HG03575 (cell line): ENCODE results near the gene SCN4A.
"Not testable (repeated sequence)": the region's sequence is repeated elsewhere in the genome, so short reads cannot be mapped to it uniquely, and the experiment has no call there.

Source experiments
- ATAC-seq: cut with Tn5 transposase; IDR thresholded peaks from one replicate; pipeline ENCODE4 v1.9.1; 2021; ENCODE audit not compliant: unreplicated experiment, insufficient number of reproducible peaks, low FRiP score; ENCODE audit errors: extremely low read depth

The SCN4A gene

GRCh38 chr17:63901971-63902370 lies 70.7 kb downstream of the SCN4A start:
- not testable (repeated sequence) for ATAC-seq

GRCh38 chr17:63898899-63899798 lies 73.6 kb downstream of the SCN4A start:
- ATAC-seq = not testable (repeated sequence)

GRCh38 chr17:63896524-63897354 lies 76.0 kb downstream of the SCN4A start, which contains the start of gene CSH1:
Gene CSH1, minus strand, starts transcription at chr17:63896574. Its CDS starts 63 bp downstream, at chr17:63896511.
- not testable (repeated sequence) for ATAC-seq

GRCh38 chr17:63894821-63895220 lies 77.9 kb downstream of the SCN4A start:
- ATAC-seq = not testable (repeated sequence)

- ATAC-seq = not testable (repeated sequence)
Observed at GRCh38 chr17:63894021-63894420, 78.7 kb downstream of the SCN4A start.

GRCh38 chr17:63892316-63893037 lies 80.2 kb downstream of the SCN4A start:
- not testable (repeated sequence) for ATAC-seq

GRCh38 chr17:63889026-63889848 lies 83.5 kb downstream of the SCN4A start:
- ATAC-seq = not testable (repeated sequence)
